CD8-positive, alpha-beta memory T cell (primary cell): ENCODE results near the gene LDLRAP1. TPM values are rescaled to one million over a fixed set of nuclear protein-coding genes. Genes with fewer than 3 reads are reported as not detected.
A peak's percentile ranks its signal among the peaks of the same experiment; 100 is the strongest.

Experiments
- CTCF ChIA-PET: fragments of 350-600 bp; sonication (Branson Sonifier 250); formaldehyde crosslinking; loops from one replicate; lab custom pipeline; 2021; ENCODE audit warnings: antibody characterized with exemption; lab: Charles Lee
- POLR2A ChIA-PET: fragments of 350-600 bp; sonication (Branson Sonifier 250); formaldehyde crosslinking; loops from one replicate; lab custom pipeline; 2021; ENCODE audit warnings: antibody characterized with exemption; lab: Charles Lee
- DNase-seq, 5 donors: peaks; one replicate each; pipeline versions ENCODE4 v3.0.0 to v3.0.0-alpha.2; 2020 to 2022; ENCODE audit warnings: mixed read lengths in 1 of 5
- H3K27ac ChIP-seq: one replicate; pipeline ENCODE4 v1.7.0; 2013; ENCODE audit warnings: low read depth, mild to moderate bottlenecking, low read length, moderate library complexity
- H3K27me3 ChIP-seq: 2 replicates; pipeline ENCODE4 v1.7.0; 2013; ENCODE audit warnings: low read length, mild to moderate bottlenecking; ENCODE audit not compliant: insufficient read depth, poor library complexity, severe bottlenecking
- H3K36me3 ChIP-seq: 2 replicates; pipeline ENCODE4 v1.7.0; 2013; ENCODE audit warnings: mild to moderate bottlenecking, low read length, moderate library complexity; ENCODE audit not compliant: insufficient read depth
- H3K4me1 ChIP-seq: 2 replicates; pipeline ENCODE4 v1.7.0; 2013; ENCODE audit warnings: mild to moderate bottlenecking, low read length, moderate library complexity; ENCODE audit not compliant: insufficient read depth
- H3K4me3 ChIP-seq: 2 replicates; pipeline ENCODE4 v1.7.0; 2013; ENCODE audit warnings: mild to moderate bottlenecking, low read length
- H3K9me3 ChIP-seq: 2 replicates; pipeline ENCODE4 v1.7.0; 2013; ENCODE audit warnings: mild to moderate bottlenecking, low read length
- H3K27ac Mint-ChIP-seq, 8 donors: one replicate each; pipeline ENCODE4 v1.8.0; 2020 to 2021; ENCODE audit warnings: mixed read lengths in 8 of 8, mild to moderate bottlenecking in 6 of 8, inconsistent platforms in 3 of 8, moderate library complexity in 3 of 8
- H3K27me3 Mint-ChIP-seq, 2 donors: one replicate each; pipeline ENCODE4 v1.8.0; 2020 to 2021; ENCODE audit warnings: mixed read lengths in 2 of 2, mild to moderate bottlenecking in 1 of 2, moderate library complexity in 1 of 2
- H3K36me3 Mint-ChIP-seq, 3 donors: one replicate each; pipeline ENCODE4 v1.8.0; 2020 to 2021; ENCODE audit warnings: mixed read lengths in 3 of 3, inconsistent platforms in 1 of 3, mild to moderate bottlenecking in 1 of 3
- H3K4me1 Mint-ChIP-seq, 3 donors: one replicate each; pipeline ENCODE4 v1.8.0; 2020 to 2021; ENCODE audit warnings: mixed read lengths in 3 of 3, inconsistent platforms in 1 of 3, mild to moderate bottlenecking in 1 of 3
- H3K4me3 Mint-ChIP-seq, 7 donors: one replicate each; pipeline ENCODE4 v1.8.0; 2020 to 2021; ENCODE audit warnings: mixed read lengths in 7 of 7, mild to moderate bottlenecking in 6 of 7, moderate library complexity in 4 of 7, inconsistent platforms in 2 of 7
- H3K9me3 Mint-ChIP-seq, 5 donors: one replicate each; pipeline ENCODE4 v1.8.0; 2020 to 2022; ENCODE audit warnings: mixed read lengths in 5 of 5, mild to moderate bottlenecking in 3 of 5, moderate library complexity in 2 of 5, inconsistent platforms in 1 of 5
- polyA plus RNA-seq: library from polyadenylated mRNA; unstranded; fragments of 300-500 nt; fragmentation: Illumina TruSeq; gene quantifications from one replicate; pipeline ENCODE4 v1.2.3, GENCODE V29; 2021
- total RNA-seq, 2 experiments: library from RNA; stranded (reverse); gene quantifications; one replicate each; pipeline ENCODE4 v1.2.3, GENCODE V29; 2021

LDLRAP1 gene
- total and polyA plus RNA-seq, 3 experiments from 2014 or later, result 21.1 to 302 (median 22.0) TPM

DNA sequence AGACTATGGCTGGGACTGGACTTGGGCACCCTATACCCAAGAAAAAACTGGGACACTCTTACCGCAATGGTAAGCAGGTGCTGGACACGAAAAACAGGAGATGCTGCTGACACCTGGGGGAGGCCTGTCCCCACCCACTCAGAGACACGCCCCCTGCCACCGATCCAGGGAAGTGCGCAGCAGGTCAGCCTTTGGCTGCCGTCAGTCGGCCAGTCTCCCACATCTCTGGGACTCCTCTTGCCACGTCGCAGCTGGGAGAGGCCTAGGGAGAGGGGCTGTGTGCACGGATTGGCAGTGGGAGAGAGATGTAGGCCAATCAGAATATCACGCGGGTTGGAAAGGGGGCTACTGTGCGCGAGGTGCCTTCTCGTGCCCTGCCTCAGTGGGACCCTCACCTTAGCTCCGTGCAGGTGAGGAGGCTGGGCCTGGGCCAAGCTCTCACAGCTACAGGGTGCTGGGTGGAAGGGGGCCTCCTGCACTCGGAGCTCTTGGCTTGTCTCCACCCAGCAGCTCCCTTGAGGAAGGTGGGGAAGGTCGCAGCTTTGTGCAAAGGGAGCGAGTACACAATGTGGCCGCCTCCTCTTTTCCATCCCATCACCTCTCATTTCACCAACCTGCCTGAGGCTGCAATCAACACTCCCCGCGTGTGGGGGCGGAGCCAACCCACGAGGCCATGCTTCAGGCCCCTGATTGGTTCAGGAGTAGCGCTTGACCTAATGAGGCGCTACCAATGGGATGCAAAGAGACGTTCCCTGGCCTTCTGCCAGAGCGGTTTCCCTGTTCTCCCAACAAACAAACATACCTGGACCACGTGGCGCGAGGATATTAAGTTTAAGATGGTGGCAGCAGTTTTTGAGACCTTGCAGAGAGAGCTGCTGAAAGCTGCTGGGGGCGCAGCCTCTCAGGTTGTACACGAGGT is 25.7 kb upstream of the LDLRAP1 start:
- peak in 1 of 5 donors; percentile 35 for DNase-seq
- peaks cover 0 to 2% of the 10 kb centered on the region in 2 donors for H3K27me3 Mint-ChIP-seq
- peaks cover 7 to 9% (median 9%) of the 10 kb centered on the region in 3 donors for H3K4me1 Mint-ChIP-seq
- Histone ChIP-seq H3K36me3 (no peaks in the 10 kb centered on the region), H3K27ac (no peak overlapping the region), H3K9me3 (no peaks in the 10 kb centered on the region), H3K4me1 (peaks cover 6% of the 10 kb centered on the region), H3K27me3 (no peaks in the 10 kb centered on the region), H3K4me3 (no peak overlapping the region)
- peaks cover 0 to 3% (median 0%) of the 10 kb centered on the region in 5 donors for H3K9me3 Mint-ChIP-seq
- CTCF ChIA-PET, result no interaction called here
- POLR2A ChIA-PET, result no interaction called here
- H3K36me3 Mint-ChIP-seq, result no peaks in the 10 kb centered on the region
- no peak overlapping the region for H3K4me3 Mint-ChIP-seq
- H3K27ac Mint-ChIP-seq, result no peak overlapping the region

DNA sequence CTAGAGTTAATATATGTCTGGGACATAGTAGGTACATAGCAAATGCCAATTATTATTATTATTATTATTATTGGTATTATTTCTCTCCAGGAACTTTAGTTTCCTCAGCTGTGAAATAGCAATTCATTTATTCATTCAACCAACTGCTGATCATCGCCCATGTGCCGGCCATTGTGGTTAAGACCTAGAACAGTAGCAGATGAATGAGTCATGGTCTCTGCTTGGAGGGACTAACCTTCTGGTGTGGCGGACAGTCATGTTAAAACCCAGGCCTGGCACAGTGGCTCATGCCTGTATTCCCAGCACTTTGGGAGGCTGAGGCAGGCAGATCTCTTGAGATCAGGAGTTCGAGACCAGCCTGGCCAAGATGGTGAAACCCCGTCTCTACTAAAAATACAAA is 23.8 kb upstream of the LDLRAP1 start:
- Histone ChIP-seq H3K27me3 (no peaks in the 10 kb centered on the region), H3K4me3 (no peak overlapping the region), H3K4me1 (peaks cover 6% of the 10 kb centered on the region), H3K36me3 (no peaks in the 10 kb centered on the region), H3K9me3 (no peaks in the 10 kb centered on the region), H3K27ac (no peak overlapping the region)
- no peak overlapping the region for H3K4me3 Mint-ChIP-seq
- H3K9me3 Mint-ChIP-seq, result no peaks in the 10 kb centered on the region
- ChIA-PET CTCF (interaction anchor here (0.8 to 6.3 kb wide), 7 partner anchors 16 to 292 kb away, joined by 3 to 79 read pairs (median 6); no protein-coding TSS in a partner anchor), POLR2A (interaction anchor here (2.4 kb wide), 1 partner anchor 16 kb away, joined by 5 read pairs; no protein-coding TSS in a partner anchor)
- peak in 1 of 5 donors; percentile 33 for DNase-seq
- no peaks in the 10 kb centered on the region for H3K36me3 Mint-ChIP-seq
- peaks cover 0 to 4% of the 10 kb centered on the region in 2 donors for H3K27me3 Mint-ChIP-seq
- H3K27ac Mint-ChIP-seq, result no peak overlapping the region
- H3K4me1 Mint-ChIP-seq, result peaks cover 7 to 9% (median 9%) of the 10 kb centered on the region in 3 donors

DNA sequence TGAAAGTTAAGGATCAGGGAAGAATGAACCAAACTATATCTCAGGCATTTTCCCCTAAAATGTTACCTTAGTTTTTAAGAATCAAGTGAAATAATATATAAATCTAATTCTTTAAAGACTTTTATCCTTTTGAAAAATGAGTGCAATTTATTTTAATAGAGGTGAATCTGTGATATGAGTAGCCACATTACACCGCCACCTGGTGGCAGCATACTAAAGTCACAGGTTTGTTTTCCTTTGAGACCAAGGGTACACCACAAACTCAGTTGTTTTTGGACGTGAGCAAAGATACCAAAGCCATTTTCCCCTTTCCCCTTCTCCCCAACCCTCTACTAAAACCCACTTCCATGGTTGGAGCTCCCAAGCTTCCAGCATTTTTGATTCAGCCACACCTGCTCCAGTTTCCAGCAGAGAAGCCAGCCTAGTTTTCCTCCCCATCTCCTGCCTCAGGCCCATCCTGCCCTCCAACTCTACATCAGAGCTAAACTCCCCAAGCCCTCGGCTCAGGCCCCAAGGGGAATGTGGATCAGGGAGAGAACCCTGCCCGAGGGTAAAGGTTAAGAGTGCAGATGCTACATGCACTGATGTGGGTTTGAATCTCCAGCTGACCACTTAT is 22.9 kb upstream of the LDLRAP1 start:
- Mint-ChIP-seq H3K36me3 (no peaks in the 10 kb centered on the region), H3K9me3 (peaks cover 0 to 4% (median 0%) of the 10 kb centered on the region in 5 donors), H3K27me3 (peaks cover 0 to 3% of the 10 kb centered on the region in 2 donors), H3K27ac (peak overlapping the region in 7 of 8 donors; percentile 19 to 90 (median 65)), H3K4me1 (peaks cover 9 to 11% (median 10%) of the 10 kb centered on the region in 3 donors), H3K4me3 (no peak overlapping the region)
- Histone ChIP-seq H3K36me3 (no peaks in the 10 kb centered on the region), H3K4me3 (no peak overlapping the region), H3K4me1 (peaks cover 6% of the 10 kb centered on the region), H3K27me3 (no peaks in the 10 kb centered on the region), H3K9me3 (no peaks in the 10 kb centered on the region), H3K27ac (no peak overlapping the region)
- CTCF ChIA-PET, result interaction anchor here (0.7 to 6.3 kb wide), 20 partner anchors 13 to 299 kb away, joined by 3 to 79 read pairs (median 4); partner anchors contain the start of genes LDLRAP1 and MTFR1L
- peak; percentile 43 to 77 (median 60) for DNase-seq
- POLR2A ChIA-PET, result interaction anchor here (0.7 to 2.4 kb wide), 2 partner anchors 17 to 37 kb away, joined by 5 to 10 read pairs; no protein-coding TSS in a partner anchor

DNA sequence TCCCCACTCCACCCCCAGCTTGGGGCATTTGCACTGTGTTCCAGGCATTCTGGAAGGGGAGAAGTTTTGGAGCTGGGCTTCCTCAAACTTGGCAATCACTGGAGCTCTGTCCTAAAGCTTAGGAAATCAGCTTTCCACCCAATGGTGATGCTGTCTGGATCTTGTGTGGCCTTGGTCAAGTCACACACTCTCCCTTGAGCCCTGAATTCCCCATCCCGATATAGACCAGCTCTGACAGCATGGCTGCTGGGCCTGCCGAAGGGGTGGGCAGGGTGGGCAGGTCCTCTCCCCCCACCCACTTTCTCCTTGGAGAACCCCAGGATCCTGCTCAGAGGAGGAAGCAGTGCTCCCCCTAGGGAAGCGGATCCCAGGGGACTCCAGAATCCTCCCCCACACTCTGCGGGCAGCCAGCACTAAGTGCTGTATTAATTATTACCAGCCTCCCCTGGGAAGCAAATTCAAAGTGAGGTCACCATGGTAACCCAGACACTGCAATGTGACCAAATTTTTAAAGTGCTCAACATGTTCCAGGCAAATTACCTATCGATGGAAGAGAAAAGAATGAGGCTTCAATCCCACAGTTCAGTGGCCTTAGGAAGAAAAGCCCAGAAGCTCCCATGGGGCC is 21.3 kb upstream of the LDLRAP1 start:
- no peak overlapping the region for H3K27ac ChIP-seq
- Mint-ChIP-seq H3K27me3 (peaks cover 0 to 4% of the 10 kb centered on the region in 2 donors), H3K36me3 (no peaks in the 10 kb centered on the region), H3K4me1 (peaks cover 9 to 12% (median 11%) of the 10 kb centered on the region in 3 donors), H3K27ac (peak overlapping the region in 1 of 8 donors; percentile 63), H3K4me3 (no peak overlapping the region), H3K9me3 (peaks cover 0 to 4% (median 0%) of the 10 kb centered on the region in 5 donors)
- ChIA-PET CTCF (interaction anchor here (6.3 kb wide), 1 partner anchor 18 kb away, joined by 79 read pairs; no protein-coding TSS in a partner anchor), POLR2A (interaction anchor here (2.4 kb wide), 1 partner anchor 18 kb away, joined by 5 read pairs; no protein-coding TSS in a partner anchor)
- no peaks in the 10 kb centered on the region for H3K36me3 ChIP-seq
- H3K27me3 ChIP-seq, result no peaks in the 10 kb centered on the region
- H3K4me3 ChIP-seq, result no peak overlapping the region
- peak in 1 of 5 donors; percentile 3 for DNase-seq
- H3K4me1 ChIP-seq, result peaks cover 6% of the 10 kb centered on the region
- H3K9me3 ChIP-seq, result no peaks in the 10 kb centered on the region

DNA sequence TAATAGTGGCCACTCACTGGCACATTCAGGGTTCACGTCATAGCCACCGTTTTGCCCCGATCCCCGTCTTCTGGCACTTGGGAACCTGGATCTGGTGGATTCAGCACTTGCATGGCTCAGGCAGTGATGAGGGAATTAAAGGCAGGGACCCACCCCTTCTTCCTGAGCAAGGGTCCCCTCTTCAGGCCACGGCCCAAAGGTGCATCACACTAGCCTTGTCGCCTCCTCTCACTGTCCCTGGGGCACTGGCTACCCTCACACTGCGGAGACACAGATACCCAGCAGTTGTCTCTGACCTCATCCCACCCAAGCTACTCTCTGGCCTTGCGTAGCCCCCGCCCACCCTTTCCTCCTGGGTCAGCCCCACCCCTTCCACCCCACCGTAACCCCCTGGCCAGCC is 19.9 kb upstream of the LDLRAP1 start:
- no peaks in the 10 kb centered on the region for H3K36me3 Mint-ChIP-seq
- no peak overlapping the region for H3K4me3 Mint-ChIP-seq
- H3K27ac ChIP-seq, result no peak overlapping the region
- peaks cover 9 to 12% (median 11%) of the 10 kb centered on the region in 3 donors for H3K4me1 Mint-ChIP-seq
- no peak overlapping the region for H3K27ac Mint-ChIP-seq
- peaks cover 0 to 4% (median 0%) of the 10 kb centered on the region in 5 donors for H3K9me3 Mint-ChIP-seq
- H3K27me3 ChIP-seq, result no peaks in the 10 kb centered on the region
- CTCF ChIA-PET, result interaction anchor here (6.3 kb wide), 1 partner anchor 19 kb away, joined by 79 read pairs; no protein-coding TSS in a partner anchor
- H3K27me3 Mint-ChIP-seq, result peaks cover 0 to 4% of the 10 kb centered on the region in 2 donors
- H3K36me3 ChIP-seq, result no peaks in the 10 kb centered on the region
- peak in 1 of 5 donors; percentile 35 for DNase-seq
- H3K4me3 ChIP-seq, result no peak overlapping the region
- H3K9me3 ChIP-seq, result no peaks in the 10 kb centered on the region
- POLR2A ChIA-PET, result no interaction called here
- peaks cover 6% of the 10 kb centered on the region for H3K4me1 ChIP-seq

DNA sequence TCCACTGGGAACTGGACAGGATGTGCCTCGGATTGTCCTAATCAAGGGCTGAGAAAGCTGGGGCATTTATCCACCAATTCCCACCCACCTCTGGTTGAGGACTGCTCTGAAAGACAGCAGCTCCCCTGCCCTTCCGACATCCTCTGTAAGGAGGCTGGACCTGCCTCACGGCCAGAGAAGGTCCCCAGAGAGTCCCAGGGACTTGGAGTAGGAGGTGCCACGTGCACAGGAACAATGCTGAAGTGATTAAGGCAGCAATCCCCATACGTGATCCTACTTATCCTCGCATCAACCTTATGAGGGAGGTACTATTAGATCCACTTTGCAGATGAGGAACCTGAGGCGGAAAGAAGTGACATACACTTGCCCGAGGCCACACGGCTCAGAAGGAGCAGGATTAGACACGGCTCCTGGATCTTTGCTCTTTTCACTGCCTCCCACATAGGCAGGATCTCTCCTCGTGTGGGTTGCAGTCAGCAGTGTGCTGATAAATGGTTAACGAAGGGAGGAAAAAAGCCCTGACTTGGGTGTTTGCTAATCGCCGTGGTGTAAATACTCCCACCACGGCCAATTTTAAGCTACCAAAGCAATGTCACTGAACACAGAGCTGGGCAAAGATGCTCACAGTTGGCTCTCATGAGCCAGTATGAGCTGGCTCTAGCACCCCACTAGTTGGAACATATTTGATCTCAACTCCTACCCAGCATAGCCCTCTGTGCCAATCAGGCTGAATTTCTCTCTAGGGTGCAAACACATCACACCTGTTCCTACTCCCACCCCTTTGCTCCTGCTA is 18.6 kb upstream of the LDLRAP1 start:
- Mint-ChIP-seq H3K9me3 (peaks cover 0 to 4% (median 0%) of the 10 kb centered on the region in 5 donors), H3K27me3 (peaks cover 0 to 4% of the 10 kb centered on the region in 2 donors), H3K36me3 (no peaks in the 10 kb centered on the region), H3K27ac (peak overlapping the region in 1 of 8 donors; percentile 6), H3K4me3 (no peak overlapping the region), H3K4me1 (peaks cover 9 to 12% (median 11%) of the 10 kb centered on the region in 3 donors)
- Histone ChIP-seq H3K36me3 (no peaks in the 10 kb centered on the region), H3K27ac (no peak overlapping the region), H3K27me3 (no peaks in the 10 kb centered on the region), H3K4me3 (no peak overlapping the region), H3K9me3 (no peaks in the 10 kb centered on the region), H3K4me1 (peaks cover 6% of the 10 kb centered on the region)
- POLR2A ChIA-PET, result no interaction called here
- CTCF ChIA-PET, result interaction anchor here (1.3 to 6.3 kb wide), 3 partner anchors 21 to 286 kb away, joined by 5 to 79 read pairs (median 8); no protein-coding TSS in a partner anchor
- no peak for DNase-seq

DNA sequence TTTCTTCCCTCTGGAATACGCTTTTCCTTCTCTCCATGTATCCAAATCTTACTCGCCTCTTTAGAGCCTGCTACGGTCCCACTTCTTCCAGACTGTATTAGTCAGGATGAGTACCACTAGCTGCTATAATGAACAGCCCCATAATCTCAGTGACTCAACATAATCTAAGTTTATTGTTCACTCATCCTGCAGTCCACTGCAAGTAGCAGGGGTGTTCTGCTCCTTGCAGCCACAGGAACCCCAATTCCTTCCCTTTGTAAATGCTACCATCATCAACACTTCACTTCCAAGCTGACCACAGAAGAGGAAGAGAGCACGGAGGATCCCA is 18.1 kb upstream of the LDLRAP1 start:
- no peaks in the 10 kb centered on the region for H3K27me3 ChIP-seq
- H3K4me3 ChIP-seq, result no peak overlapping the region
- no peak for DNase-seq
- no peak overlapping the region for H3K27ac ChIP-seq
- H3K36me3 ChIP-seq, result no peaks in the 10 kb centered on the region
- H3K27ac Mint-ChIP-seq, result no peak overlapping the region
- H3K4me1 ChIP-seq, result peaks cover 6% of the 10 kb centered on the region
- peaks cover 0 to 4% of the 10 kb centered on the region in 2 donors for H3K27me3 Mint-ChIP-seq
- no peaks in the 10 kb centered on the region for H3K36me3 Mint-ChIP-seq
- no peak overlapping the region for H3K4me3 Mint-ChIP-seq
- H3K9me3 Mint-ChIP-seq, result peaks cover 0 to 4% (median 0%) of the 10 kb centered on the region in 5 donors
- peaks cover 7 to 9% (median 9%) of the 10 kb centered on the region in 3 donors for H3K4me1 Mint-ChIP-seq
- H3K9me3 ChIP-seq, result no peaks in the 10 kb centered on the region
- ChIA-PET CTCF (interaction anchor here (1.3 to 2.7 kb wide), 2 partner anchors 47 to 286 kb away, joined by 5 to 8 read pairs; no protein-coding TSS in a partner anchor), POLR2A (no interaction called here)
